ENCODE data around the gene CLEC7A.

CLEC7A gene

DNA sequence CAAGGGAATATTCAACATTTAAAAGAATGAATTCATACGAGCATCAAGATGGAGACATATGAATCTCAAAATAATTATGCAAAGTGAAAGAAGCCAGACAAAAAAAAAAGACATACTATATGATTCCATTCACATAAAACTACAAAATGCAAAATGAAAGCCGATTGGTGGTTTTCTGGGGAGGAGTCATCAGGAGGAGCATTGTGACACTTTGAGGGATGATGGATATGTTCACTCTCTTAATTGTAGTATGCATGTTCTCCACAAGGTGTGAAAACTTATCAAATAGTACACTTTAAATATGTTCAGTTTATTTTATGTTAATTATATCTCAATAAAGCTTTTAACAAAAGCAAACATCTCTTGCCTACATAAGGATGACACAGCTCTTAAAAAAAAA lies 28.4 kb upstream of the CLEC7A start:
- no peak for DNase-seq (ENCODE audit: extremely low read depth, low read depth)
- TF ChIP-seq, protein P1, sequence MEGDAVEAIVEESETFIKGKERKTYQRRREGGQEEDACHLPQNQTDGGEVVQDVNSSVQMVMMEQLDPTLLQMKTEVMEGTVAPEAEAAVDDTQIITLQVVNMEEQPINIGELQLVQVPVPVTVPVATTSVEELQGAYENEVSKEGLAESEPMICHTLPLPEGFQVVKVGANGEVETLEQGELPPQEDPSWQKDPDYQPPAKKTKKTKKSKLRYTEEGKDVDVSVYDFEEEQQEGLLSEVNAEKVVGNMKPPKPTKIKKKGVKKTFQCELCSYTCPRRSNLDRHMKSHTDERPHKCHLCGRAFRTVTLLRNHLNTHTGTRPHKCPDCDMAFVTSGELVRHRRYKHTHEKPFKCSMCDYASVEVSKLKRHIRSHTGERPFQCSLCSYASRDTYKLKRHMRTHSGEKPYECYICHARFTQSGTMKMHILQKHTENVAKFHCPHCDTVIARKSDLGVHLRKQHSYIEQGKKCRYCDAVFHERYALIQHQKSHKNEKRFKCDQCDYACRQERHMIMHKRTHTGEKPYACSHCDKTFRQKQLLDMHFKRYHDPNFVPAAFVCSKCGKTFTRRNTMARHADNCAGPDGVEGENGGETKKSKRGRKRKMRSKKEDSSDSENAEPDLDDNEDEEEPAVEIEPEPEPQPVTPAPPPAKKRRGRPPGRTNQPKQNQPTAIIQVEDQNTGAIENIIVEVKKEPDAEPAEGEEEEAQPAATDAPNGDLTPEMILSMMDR (IDR thresholded peaks at IDR 0.05; ENCODE audit: low read depth, low read length, missing control alignments), result no peak
- H3K4me3 ChIP-seq (replicated peaks; ENCODE audit: low read depth, low read length), result no peak overlapping the region

DNA sequence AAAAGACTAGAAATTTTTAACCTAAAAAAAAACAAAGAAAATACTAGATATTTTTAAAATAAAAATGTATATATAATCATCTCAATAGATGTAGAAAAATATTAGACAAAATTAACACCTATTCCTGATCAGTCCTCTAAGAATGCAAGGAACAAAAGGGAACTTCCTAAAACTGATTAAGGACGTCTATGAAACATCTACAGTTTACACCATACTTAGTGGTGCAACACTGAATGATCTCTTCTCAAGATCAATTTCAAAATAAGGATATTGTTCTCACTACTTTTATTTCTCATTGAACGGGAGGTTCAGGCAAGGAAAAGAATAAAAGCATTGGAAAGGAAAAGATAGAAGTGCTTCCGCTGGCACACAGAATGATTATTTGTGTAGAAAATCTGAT lies 26.0 kb upstream of the CLEC7A start:
- TF ChIP-seq, protein P1 (IDR thresholded peaks at IDR 0.05; ENCODE audit: low read depth, low read length, missing control alignments), result no peak
- DNase-seq (ENCODE audit: extremely low read depth, low read depth), result no peak
- no peak overlapping the region for H3K4me3 ChIP-seq (replicated peaks; ENCODE audit: low read depth, low read length)

DNA sequence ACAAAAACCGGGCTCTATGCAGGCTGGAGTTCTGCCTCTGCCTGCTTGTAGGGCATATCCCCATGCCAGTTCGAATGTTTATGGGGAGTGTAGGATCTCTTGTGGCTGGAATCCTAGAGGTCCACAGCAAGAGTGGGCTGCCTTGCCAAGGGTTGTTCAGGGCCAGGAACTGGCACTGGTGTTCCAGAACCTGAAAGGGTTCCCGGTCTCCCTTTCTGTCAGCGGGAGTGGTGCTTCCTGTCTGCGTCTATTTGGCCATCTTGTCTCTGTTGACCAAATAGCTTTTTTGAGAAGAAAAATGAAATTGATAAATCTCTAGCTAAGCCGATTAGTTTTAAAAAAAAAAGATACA lies 24.1 kb upstream of the CLEC7A start:
- H3K4me3 ChIP-seq (replicated peaks; ENCODE audit: low read depth, low read length), result peak overlapping the region; percentile 42
- no peak for DNase-seq (ENCODE audit: extremely low read depth, low read depth)
- TF ChIP-seq, protein P1 (IDR thresholded peaks at IDR 0.05; ENCODE audit: low read depth, low read length, missing control alignments), result no peak

DNA sequence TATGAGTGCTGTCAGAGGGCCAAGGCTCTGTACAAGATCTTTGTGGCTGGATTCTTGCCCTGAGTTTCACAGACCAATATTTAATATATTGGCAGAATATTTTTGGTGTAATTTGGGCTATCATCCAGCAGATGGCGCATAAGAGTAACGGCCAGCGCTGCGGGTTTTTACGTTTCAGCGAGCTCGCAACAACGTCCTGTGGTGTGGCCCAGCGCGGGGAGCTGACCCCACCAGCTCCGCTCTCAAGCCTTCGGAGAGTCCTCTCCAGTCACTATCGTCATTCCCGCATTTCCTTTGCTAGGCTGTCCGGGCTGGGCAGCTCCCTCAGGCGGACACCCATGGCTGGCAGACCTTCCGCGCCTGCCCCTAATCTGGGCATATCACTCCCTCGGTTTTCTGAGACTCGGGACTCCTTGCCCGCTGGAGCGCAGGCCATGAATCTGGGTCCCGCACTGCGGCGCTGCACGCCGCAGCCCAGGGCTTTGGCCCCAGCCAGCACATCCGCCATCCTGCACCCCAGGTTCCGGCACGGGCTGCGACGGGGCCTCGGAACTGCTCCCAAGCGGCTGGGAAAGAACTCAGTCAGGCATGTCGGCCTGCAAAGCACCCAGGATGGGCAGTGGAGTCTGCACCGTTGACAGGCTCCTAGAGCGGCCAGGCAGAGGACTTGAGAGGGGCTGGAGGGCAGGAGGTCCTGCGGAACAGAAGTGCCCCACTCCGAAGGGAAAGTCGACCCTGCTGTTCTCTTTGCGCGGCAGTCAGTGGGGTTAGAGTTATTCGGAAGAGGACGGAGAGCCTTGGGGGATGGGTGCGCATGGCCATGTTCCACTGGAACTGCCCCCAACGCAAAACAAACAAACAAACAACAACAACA lies 23.5 kb upstream of the CLEC7A start:
- TF ChIP-seq, protein P1 (IDR thresholded peaks at IDR 0.05; ENCODE audit: low read depth, low read length, missing control alignments), result peak; percentile 70
- DNase-seq (ENCODE audit: extremely low read depth, low read depth), result peak; percentile 30
- H3K4me3 ChIP-seq (replicated peaks; ENCODE audit: low read depth, low read length), result peak overlapping the region; percentile 42

DNA sequence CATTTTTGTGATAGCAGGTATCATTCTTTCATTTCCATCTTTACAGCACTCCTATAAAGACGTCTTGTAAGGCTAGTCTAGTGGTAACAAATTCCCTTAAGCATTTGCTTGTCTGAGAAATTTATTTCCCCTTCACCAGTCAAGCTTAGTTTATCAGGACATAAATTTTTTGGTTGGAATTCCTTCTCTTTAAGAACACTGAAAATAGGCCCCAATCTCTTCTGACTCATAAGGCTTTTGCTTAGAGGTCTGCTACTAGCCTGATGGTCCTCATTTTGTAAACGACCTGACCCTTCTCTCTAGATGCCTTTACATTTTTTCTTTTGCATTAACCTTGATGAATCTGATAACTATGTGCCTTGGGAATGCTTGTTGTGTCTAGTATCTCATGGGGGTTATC lies 21.6 kb upstream of the CLEC7A start:
- TF ChIP-seq, protein P1 (IDR thresholded peaks at IDR 0.05; ENCODE audit: low read depth, low read length, missing control alignments), result no peak
- H3K4me3 ChIP-seq (replicated peaks; ENCODE audit: low read depth, low read length), result no peak overlapping the region
- DNase-seq (ENCODE audit: extremely low read depth, low read depth), result no peak

DNA sequence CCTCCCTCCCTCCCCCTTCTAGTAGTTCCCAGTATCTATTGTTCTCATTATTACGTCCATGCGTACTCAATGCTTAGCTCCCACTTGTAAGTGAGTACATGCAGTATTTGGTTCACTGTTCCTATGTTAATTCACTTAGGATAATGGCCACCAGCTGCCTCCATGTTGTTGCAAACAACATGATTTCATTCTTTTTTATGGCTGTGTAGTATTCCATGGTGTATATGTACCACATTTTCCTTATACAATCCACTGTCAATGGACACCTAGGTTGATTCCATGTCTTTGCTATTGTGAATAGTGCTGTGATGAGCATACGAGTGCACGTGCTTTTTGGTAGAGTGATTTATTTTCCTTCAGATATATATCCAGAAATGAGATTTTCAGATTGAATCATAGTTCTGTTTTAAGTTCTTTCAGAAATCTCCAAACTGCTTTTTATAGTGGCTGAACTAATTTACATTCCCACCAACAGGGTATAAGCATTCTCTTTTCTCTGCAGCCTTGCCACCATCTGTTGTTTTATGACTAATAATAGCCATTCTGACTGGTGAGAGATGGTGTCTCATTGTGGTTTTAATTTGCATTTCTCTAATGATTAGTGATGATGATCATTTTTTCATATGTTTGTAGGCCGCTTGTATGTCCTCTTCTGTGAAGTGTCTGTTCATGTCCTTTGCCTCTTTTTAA lies 17.9 kb upstream of the CLEC7A start:
- no peak overlapping the region for H3K4me3 ChIP-seq (replicated peaks; ENCODE audit: low read depth, low read length)
- no peak for DNase-seq (ENCODE audit: extremely low read depth, low read depth)
- TF ChIP-seq, protein P1 (IDR thresholded peaks at IDR 0.05; ENCODE audit: low read depth, low read length, missing control alignments), result no peak
